ENCODE measurements around the gene LRGUK. TPM values are rescaled to one million over a fixed set of nuclear protein-coding genes. Genes with fewer than 3 reads are reported as not detected.

LRGUK gene
- total and polyA plus RNA-seq, 2 donors (not counting 1 experiment from before 2014, with no cell fraction given), result 0.27 to 0.49 TPM

- no peaks in the 10 kb centered on the region for H4K20me1 ChIP-seq (ENCODE audit: control insufficient read depth, insufficient read depth, low read length, poor library complexity, severe bottlenecking)
- no peak overlapping the region for H3K4me3 Mint-ChIP-seq
- DNase-seq (no peak), ATAC-seq (ENCODE audit: low read depth) (no peak)
- H3K9me3 ChIP-seq (ENCODE audit: control extremely low read depth in 1 of 3, control insufficient read depth in 2 of 3, insufficient read depth in 1 of 3, low read length in 2 of 3), result no peaks in the 10 kb centered on the region
- TF ChIP-seq EZH2 (IDR thresholded peaks at IDR 0.05; ENCODE audit: borderline replicate concordance, insufficient read depth, low read depth, low read length, poor library complexity, severe bottlenecking) (no peak), CTCF (IDR thresholded peaks at IDR 0.05) (no peak)
- ChIA-PET POLR2A (no interaction called here), CTCF (no interaction called here)
- H3K4me2 ChIP-seq (replicated peaks; ENCODE audit: low read depth, low read length, poor library complexity, severe bottlenecking), result no peak overlapping the region
- no peaks in the 10 kb centered on the region for H3K27me3 ChIP-seq (replicated peaks in 1 of 4; ENCODE audit: control extremely low read depth in 1 of 4, control insufficient read depth in 3 of 4, insufficient read depth in 4 of 4, low read length in 3 of 4)
- H3K27ac ChIP-seq (ENCODE audit: low read length in 2 of 2), result no peak overlapping the region
- H3K27me3 Mint-ChIP-seq, result no peaks in the 10 kb centered on the region
- WGBS (ENCODE audit: insufficient coverage), result 92% methylated on average over 3 of the region's 5 CpGs
- no peak overlapping the region for H3K27ac Mint-ChIP-seq
- no peaks in the 10 kb centered on the region for H3K4me1 Mint-ChIP-seq
- H3K9ac ChIP-seq (ENCODE audit: low read length), result no peak overlapping the region
- no peaks in the 10 kb centered on the region for H3K36me3 ChIP-seq (replicated peaks in 1 of 2; ENCODE audit: control extremely low read depth in 1 of 2, control insufficient read depth in 1 of 2, extremely low read depth in 1 of 2, insufficient read depth in 2 of 2, low read length in 1 of 2)
- intact Hi-C loops (cut with micrococcal nuclease), result no loop called here
- H3K4me3 ChIP-seq (ENCODE audit: control extremely low read depth in 1 of 5, extremely low read depth in 1 of 5, insufficient read depth in 1 of 5, low read depth in 2 of 5, low read length in 4 of 5), result no peak overlapping the region
- H2AFZ ChIP-seq (ENCODE audit: insufficient read depth, low read depth, low read length, poor library complexity, severe bottlenecking), result no peak overlapping the region
- peaks cover 2% of the 10 kb centered on the region for H3K9me3 Mint-ChIP-seq (ENCODE audit: insufficient read depth)
- no peaks in the 10 kb centered on the region for H3K4me1 ChIP-seq (ENCODE audit: control insufficient read depth in 2 of 2, insufficient read depth in 2 of 2, low read length in 2 of 2)
- H3K79me2 ChIP-seq (ENCODE audit: control insufficient read depth, insufficient read depth, low read length), result no peaks in the 10 kb centered on the region
These were observed 128.7 kb downstream of the LRGUK start for GRCh38 chr7:134255814-134256213.

GRCh38 chr7:134262322-134262721 is 135.2 kb downstream of the LRGUK start:
- Histone ChIP-seq H4K20me1 (ENCODE audit: control insufficient read depth, insufficient read depth, low read length, poor library complexity, severe bottlenecking) (no peaks in the 10 kb centered on the region), H3K9me3 (ENCODE audit: control extremely low read depth in 1 of 3, control insufficient read depth in 2 of 3, insufficient read depth in 1 of 3, low read length in 2 of 3) (peaks cover 0 to 4% (median 2%) of the 10 kb centered on the region in 3 donors), H3K27ac (ENCODE audit: low read length in 2 of 2) (no peak overlapping the region), H3K36me3 (replicated peaks in 1 of 2; ENCODE audit: control extremely low read depth in 1 of 2, control insufficient read depth in 1 of 2, extremely low read depth in 1 of 2, insufficient read depth in 2 of 2, low read length in 1 of 2) (no peaks in the 10 kb centered on the region), H3K9ac (ENCODE audit: low read length) (no peak overlapping the region), H3K79me2 (ENCODE audit: control insufficient read depth, insufficient read depth, low read length) (no peaks in the 10 kb centered on the region), H2AFZ (ENCODE audit: insufficient read depth, low read depth, low read length, poor library complexity, severe bottlenecking) (no peak overlapping the region), H3K4me3 (ENCODE audit: control extremely low read depth in 1 of 5, extremely low read depth in 1 of 5, insufficient read depth in 1 of 5, low read depth in 2 of 5, low read length in 4 of 5) (no peak overlapping the region), H3K4me2 (replicated peaks; ENCODE audit: low read depth, low read length, poor library complexity, severe bottlenecking) (no peak overlapping the region), H3K4me1 (ENCODE audit: control insufficient read depth in 2 of 2, insufficient read depth in 2 of 2, low read length in 2 of 2) (no peaks in the 10 kb centered on the region), H3K27me3 (replicated peaks in 1 of 4; ENCODE audit: control extremely low read depth in 1 of 4, control insufficient read depth in 3 of 4, insufficient read depth in 4 of 4, low read length in 3 of 4) (no peaks in the 10 kb centered on the region)
- intact Hi-C loops (cut with micrococcal nuclease), result no loop called here
- TF ChIP-seq EZH2 (IDR thresholded peaks at IDR 0.05; ENCODE audit: borderline replicate concordance, insufficient read depth, low read depth, low read length, poor library complexity, severe bottlenecking) (no peak), CTCF (IDR thresholded peaks at IDR 0.05) (no peak)
- no CpG with 5 or more reads among the region's 4 CpGs for WGBS (ENCODE audit: insufficient coverage)
- POLR2A ChIA-PET, result no interaction called here
- Mint-ChIP-seq H3K27me3 (no peaks in the 10 kb centered on the region), H3K4me1 (no peaks in the 10 kb centered on the region), H3K27ac (no peak overlapping the region), H3K9me3 (ENCODE audit: insufficient read depth) (peaks cover 6% of the 10 kb centered on the region), H3K4me3 (no peak overlapping the region)
- CTCF ChIA-PET, result no interaction called here
- DNase-seq, result no peak
- ATAC-seq (ENCODE audit: low read depth), result no peak
